Measurements from ENCODE around the gene ITGA8.

GRCh38 chr10:15625261-15625660, 94.5 kb downstream of the ITGA8 start:
- TF ChIP-seq, protein P1, sequence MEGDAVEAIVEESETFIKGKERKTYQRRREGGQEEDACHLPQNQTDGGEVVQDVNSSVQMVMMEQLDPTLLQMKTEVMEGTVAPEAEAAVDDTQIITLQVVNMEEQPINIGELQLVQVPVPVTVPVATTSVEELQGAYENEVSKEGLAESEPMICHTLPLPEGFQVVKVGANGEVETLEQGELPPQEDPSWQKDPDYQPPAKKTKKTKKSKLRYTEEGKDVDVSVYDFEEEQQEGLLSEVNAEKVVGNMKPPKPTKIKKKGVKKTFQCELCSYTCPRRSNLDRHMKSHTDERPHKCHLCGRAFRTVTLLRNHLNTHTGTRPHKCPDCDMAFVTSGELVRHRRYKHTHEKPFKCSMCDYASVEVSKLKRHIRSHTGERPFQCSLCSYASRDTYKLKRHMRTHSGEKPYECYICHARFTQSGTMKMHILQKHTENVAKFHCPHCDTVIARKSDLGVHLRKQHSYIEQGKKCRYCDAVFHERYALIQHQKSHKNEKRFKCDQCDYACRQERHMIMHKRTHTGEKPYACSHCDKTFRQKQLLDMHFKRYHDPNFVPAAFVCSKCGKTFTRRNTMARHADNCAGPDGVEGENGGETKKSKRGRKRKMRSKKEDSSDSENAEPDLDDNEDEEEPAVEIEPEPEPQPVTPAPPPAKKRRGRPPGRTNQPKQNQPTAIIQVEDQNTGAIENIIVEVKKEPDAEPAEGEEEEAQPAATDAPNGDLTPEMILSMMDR (optimal IDR thresholded peaks at IDR 0.05 in 1 of 3, IDR thresholded peaks at IDR 0.05 in 1 of 3, conservative IDR thresholded peaks at IDR 0.05 in 1 of 3; ENCODE audit: extremely low read depth in 1 of 3, insufficient read depth in 2 of 3, low read length in 3 of 3) = no peak
- TF ChIP-seq EZH2 (IDR thresholded peaks at IDR 0.05; ENCODE audit: low read length) = no peak
